H1 (cell line): ENCODE results near the gene ADAMTS17. TPM values are rescaled to one million over a fixed set of nuclear protein-coding genes. Genes with fewer than 3 reads are reported as not detected.

Experiments used
- CTCF ChIA-PET: fragments of 300-600 bp; sonication (Branson Sonifier 250); formaldehyde crosslinking; loops from one replicate; lab custom pipeline; 2021; ENCODE audit not compliant: partially characterized antibody; lab: Charles Lee
- POLR2A ChIA-PET: fragments of 300-600 bp; sonication (Branson Sonifier 250); formaldehyde crosslinking; loops from one replicate; lab custom pipeline; 2021; ENCODE audit warnings: inconsistent platforms; ENCODE audit not compliant: partially characterized antibody; lab: Charles Lee
- DNase-seq, 2 experiments: peaks; one replicate each; pipeline versions ENCODE4 v3.0.0 to v3.0.0-alpha.2; 2010 to 2022; ENCODE audit warnings: low spot score in 2 of 2, low read depth in 1 of 2, mixed read lengths in 1 of 2
- FAIRE-seq: peaks from 2 replicates; lab custom pipeline; 2011; peaks lifted over from hg19 to GRCh38; lab: Jason Lieb, UNC
- H2AFZ ChIP-seq: 2 replicates; pipeline ENCODE4 v1.8.1; 2012; ENCODE audit warnings: low read length, inconsistent platforms
- H2AK5ac ChIP-seq: 2 replicates; pipeline ENCODE4 v1.6.1; 2013; ENCODE audit warnings: low read depth, low read length
- H2BK120ac ChIP-seq: replicated peaks from 2 replicates; pipeline ENCODE3; 2013; ENCODE audit warnings: low read depth, low read length, inconsistent platforms
- H2BK12ac ChIP-seq: 2 replicates; pipeline ENCODE4 v1.6.1; 2013; ENCODE audit warnings: low read depth, low read length
- H2BK15ac ChIP-seq: 2 replicates; pipeline ENCODE4 v1.6.1; 2013; ENCODE audit warnings: low read length
- H2BK20ac ChIP-seq: 2 replicates; pipeline ENCODE4 v1.6.1; 2013; ENCODE audit warnings: low read length
- H2BK5ac ChIP-seq: 2 replicates; pipeline ENCODE4 v1.6.1; 2013; ENCODE audit warnings: low read depth, low read length
- H3K14ac ChIP-seq: 2 replicates; pipeline ENCODE4 v1.6.1; 2013; ENCODE audit warnings: inconsistent platforms; ENCODE audit not compliant: insufficient read length
- H3K18ac ChIP-seq: 2 replicates; pipeline ENCODE4 v1.6.1; 2013; ENCODE audit warnings: low read length; ENCODE audit errors: extremely low read depth
- H3K23ac ChIP-seq: 2 replicates; pipeline ENCODE4 v1.6.1; 2013; ENCODE audit warnings: inconsistent platforms; ENCODE audit not compliant: insufficient read length
- H3K23me2 ChIP-seq: 2 replicates; pipeline ENCODE4 v1.6.1; 2013; ENCODE audit warnings: low read depth, low read length
- H3K27ac ChIP-seq: 2 replicates; pipeline ENCODE4 v1.6.1; 2011; ENCODE audit warnings: low read depth, low read length, inconsistent platforms
- H3K27me3 ChIP-seq, 4 experiments: replicated peaks in 1 of 4; 1 replicate in 1 of 4; 2 replicates in 3 of 4; pipeline versions ENCODE4 v1.6.1 to v1.8.1; 2011 to 2013; ENCODE audit warnings: low read length in 3 of 4, mild to moderate bottlenecking in 3 of 4, inconsistent platforms in 2 of 4, mixed read lengths in 2 of 4, moderate library complexity in 1 of 4; ENCODE audit not compliant: control insufficient read depth in 3 of 4, insufficient read depth in 3 of 4; ENCODE audit errors: extremely low read depth in 1 of 4
- H3K36me3 ChIP-seq, 4 experiments: 2 replicates each; pipeline versions ENCODE4 v1.6.1 to v1.8.1; 2011 to 2013; ENCODE audit warnings: mild to moderate bottlenecking in 4 of 4, low read length in 3 of 4, moderate library complexity in 2 of 4, control low read depth in 1 of 4, inconsistent platforms in 1 of 4; ENCODE audit not compliant: insufficient read depth in 4 of 4, control insufficient read depth in 2 of 4
- H3K4ac ChIP-seq: replicated peaks from 2 replicates; pipeline ENCODE3; 2013; ENCODE audit warnings: low read length, low read depth, mixed read lengths, inconsistent platforms; ENCODE audit not compliant: insufficient read length
- H3K4me1 ChIP-seq, 4 experiments: replicated peaks in 1 of 4; 1 replicate in 1 of 4; 2 replicates in 3 of 4; pipeline versions ENCODE4 v1.6.1 to v1.8.1; 2011 to 2013; ENCODE audit warnings: low read length in 3 of 4, inconsistent platforms in 2 of 4, mixed read lengths in 1 of 4; ENCODE audit not compliant: insufficient read depth in 4 of 4, control insufficient read depth in 3 of 4
- H3K4me2 ChIP-seq, 2 experiments: 2 replicates each; pipeline versions ENCODE4 v1.6.1 to v1.8.1; 2011 to 2013; ENCODE audit warnings: low read depth in 2 of 2, low read length in 2 of 2, control low read depth in 1 of 2, inconsistent platforms in 1 of 2, mild to moderate bottlenecking in 1 of 2; ENCODE audit not compliant: insufficient read depth in 1 of 2
- H3K4me3 ChIP-seq, 4 experiments: fragments of 200-600, 300-600 bp in 1 of 4; sonication (generic), shearing (Covaris generic), sonication (Bioruptor Twin) in 1 of 4; 2 replicates each; pipeline versions ENCODE4 v1.5.1 to v1.8.1; 2011 to 2016; ENCODE audit warnings: low read length in 4 of 4, low read depth in 3 of 4, control low read depth in 2 of 4, inconsistent platforms in 2 of 4, mild to moderate bottlenecking in 2 of 4, mixed read lengths in 1 of 4, moderate library complexity in 1 of 4; ENCODE audit not compliant: insufficient read depth in 2 of 4; ENCODE audit errors: extremely low read depth in 1 of 4
- H3K56ac ChIP-seq: replicated peaks from 2 replicates; pipeline ENCODE3; 2013; ENCODE audit warnings: low read depth, mild to moderate bottlenecking, mixed read lengths, low read length, inconsistent platforms; ENCODE audit not compliant: insufficient read length
- H3K79me1 ChIP-seq: 2 replicates; pipeline ENCODE4 v1.6.1; 2013; ENCODE audit warnings: low read depth, low read length, control low read depth
- H3K79me2 ChIP-seq, 2 experiments: 2 replicates each; pipeline versions ENCODE4 v1.6.1 to v1.8.1; 2012 to 2013; ENCODE audit warnings: low read length in 2 of 2, mild to moderate bottlenecking in 2 of 2, inconsistent platforms in 1 of 2; ENCODE audit not compliant: insufficient read depth in 2 of 2, control insufficient read depth in 1 of 2
- H3K9ac ChIP-seq, 4 experiments: replicated peaks in 1 of 4; 1 replicate in 1 of 4; 2 replicates in 3 of 4; pipeline versions ENCODE4 v1.6.1 to v1.8.1; 2011 to 2013; ENCODE audit warnings: low read depth in 3 of 4, low read length in 3 of 4, control low read depth in 2 of 4, mild to moderate bottlenecking in 2 of 4, moderate library complexity in 2 of 4, inconsistent platforms in 1 of 4; ENCODE audit errors: extremely low read depth in 1 of 4
- H3K9me3 ChIP-seq, 2 experiments: 2 replicates each; pipeline versions ENCODE4 v1.6.1 to v1.8.1; 2012 to 2013; ENCODE audit warnings: mild to moderate bottlenecking in 2 of 2, moderate library complexity in 2 of 2, control low read depth in 1 of 2, inconsistent platforms in 1 of 2, low read depth in 1 of 2, low read length in 1 of 2, mixed read lengths in 1 of 2; ENCODE audit not compliant: insufficient read depth in 2 of 2
- H4K20me1 ChIP-seq, 2 experiments: replicated peaks in 1 of 2; 2 replicates each; pipeline versions ENCODE3 to v1.8.1; 2011 to 2013; ENCODE audit warnings: inconsistent platforms in 2 of 2, low read length in 2 of 2, mild to moderate bottlenecking in 1 of 2; ENCODE audit not compliant: insufficient read depth in 2 of 2, control insufficient read depth in 1 of 2
- H4K5ac ChIP-seq: 2 replicates; pipeline ENCODE4 v1.6.1; 2013; ENCODE audit warnings: low read length, low read depth, mixed read lengths, inconsistent platforms; ENCODE audit not compliant: insufficient read length
- H4K8ac ChIP-seq: 2 replicates; pipeline ENCODE4 v1.8.0; 2013; ENCODE audit warnings: mild to moderate bottlenecking, moderate library complexity, low read length, inconsistent platforms; ENCODE audit not compliant: insufficient read depth; ENCODE audit errors: extremely low read depth
- H4K91ac ChIP-seq: replicated peaks from 2 replicates; pipeline ENCODE3; 2013; ENCODE audit warnings: low read length, mixed read lengths, inconsistent platforms; ENCODE audit not compliant: insufficient read length
- ASH2L ChIP-seq: fragments of 200-600, 300-600 bp; sonication (generic); IDR thresholded peaks from one replicate; pipeline ENCODE4 v1.7.1; 2017; ENCODE audit warnings: low read length
- BCL11A ChIP-seq, 2 experiments: IDR thresholded peaks; one replicate each; pipeline ENCODE4 v1.6.1; 2011; ENCODE audit warnings: low read depth in 2 of 2, low read length in 2 of 2, mild to moderate bottlenecking in 2 of 2
- RAD21 ChIP-seq, 2 experiments: IDR thresholded peaks in 1 of 2; conservative IDR thresholded peaks in 1 of 2; 2 replicates each; pipeline ENCODE4 v1.6.1; 2011; ENCODE audit warnings: low read depth in 2 of 2, low read length in 2 of 2, improper control_type of control experiment in 1 of 2, inconsistent platforms in 1 of 2, mild to moderate bottlenecking in 1 of 2, moderate library complexity in 1 of 2
- SP2 ChIP-seq: IDR thresholded peaks from 2 replicates; pipeline ENCODE4 v1.6.1; 2012; ENCODE audit warnings: mild to moderate bottlenecking, low read length, inconsistent platforms
- SRF ChIP-seq: IDR thresholded peaks from 2 replicates; pipeline ENCODE4 v1.6.1; 2011; ENCODE audit warnings: mild to moderate bottlenecking, low read depth, low read length, moderate library complexity
- TAF7 ChIP-seq: optimal IDR thresholded peaks from 2 replicates; pipeline ENCODE3; 2011; ENCODE audit warnings: low read depth, mild to moderate bottlenecking, inconsistent platforms, low read length, moderate library complexity, borderline replicate concordance
- TEAD4 ChIP-seq: IDR thresholded peaks from 2 replicates; pipeline ENCODE4 v1.6.1; 2012; ENCODE audit warnings: low read depth, low read length, inconsistent platforms, mixed read lengths
- WGBS, 2 experiments: shearing (Covaris generic) in 1 of 2; methylation state at CpG; one replicate each; pipeline versions ENCODE4 v1.1.6 to v1.1.7; 2013 to 2015; ENCODE audit warnings: low lambda C conversion rate in 2 of 2, mixed read lengths in 2 of 2, inconsistent platforms in 1 of 2, low coverage in 1 of 2, missing lambda C conversion rate in 1 of 2; ENCODE audit not compliant: insufficient replicate concordance in 2 of 2, insufficient coverage in 1 of 2, insufficient read length in 1 of 2; ENCODE audit errors: extremely low coverage in 1 of 2, missing lambda C conversion rate in 1 of 2; 5-methylcytosine and 5-hydroxymethylcytosine counted together
- polyA plus RNA-seq, 7 experiments: library from polyadenylated mRNA; depleted of rRNA in 3 of 7; stranded (reverse) in 5 of 7; unstranded in 2 of 7; fragments of >200 nt in 5 of 7; fragments of 200-250 nt in 2 of 7; gene quantifications; 1 replicate in 5 of 7; 2 replicates in 1 of 7; 4 replicates in 1 of 7; pipeline versions ENCODE4 v1.2.1 to v1.2.3, GENCODE V29; 2011 to 2013; ENCODE audit warnings: missing spikeins in 2 of 7, mixed read lengths in 2 of 7
- total RNA-seq: library from RNA; stranded (reverse); fragmentation: NEBNext Ultra II Directional; extraction: Animal tissue kit (Norgen Biotek cat#: 25700); gene quantifications from 2 replicates; pipeline ENCODE4 v1.2.1, GENCODE V29; 2021

ADAMTS17 gene
- total and polyA plus RNA-seq, 2 of the 8 experiments (the other 6 are each of a cell fraction or from before 2014, with no cell fraction given), result 0.51 to 1.7 TPM

DNA sequence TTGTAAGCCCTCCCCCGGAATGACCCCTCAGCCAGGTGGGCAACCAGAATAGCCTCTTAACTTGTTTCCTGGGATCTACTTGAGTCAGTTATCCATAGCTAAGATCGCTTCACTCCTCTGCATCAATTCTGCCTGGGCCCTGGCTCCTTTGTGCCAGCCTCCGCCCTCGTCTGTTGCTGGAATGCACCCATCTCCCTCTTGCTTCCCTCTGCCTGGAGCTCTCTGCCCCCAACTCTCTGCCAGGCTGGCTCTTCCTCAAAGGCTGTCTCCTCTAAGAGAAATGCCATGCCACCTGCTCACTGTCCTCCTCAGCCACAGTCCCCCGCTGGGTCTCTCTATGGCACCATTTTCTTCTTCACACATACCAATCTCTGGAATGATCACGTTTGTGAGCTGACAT, 240.8 kb downstream of the ADAMTS17 start:
- DNase-seq, result no peak
- H2BK120ac ChIP-seq, result no peak overlapping the region
- no peak overlapping the region for H3K18ac ChIP-seq
- H4K5ac ChIP-seq, result no peak overlapping the region
- FAIRE-seq, result no peak
- no peak overlapping the region for H3K27ac ChIP-seq
- H2BK15ac ChIP-seq, result no peak overlapping the region
- no peak overlapping the region for H2BK5ac ChIP-seq
- H3K27me3 ChIP-seq, result no peaks in the 10 kb centered on the region
- H3K9ac ChIP-seq, result no peak overlapping the region
- H3K79me1 ChIP-seq, result no peaks in the 10 kb centered on the region
- CTCF ChIA-PET, result interaction anchor here (0.5 to 2.2 kb wide), 3 partner anchors 11 to 238 kb away, joined by 3 to 9 read pairs (median 3); no protein-coding TSS in a partner anchor
- no peak overlapping the region for H2BK20ac ChIP-seq
- no peak overlapping the region for H3K4ac ChIP-seq
- POLR2A ChIA-PET, result no interaction called here
- no peak for TF ChIP-seq ASH2L
- TF ChIP-seq TEAD4, result no peak
- no peak for TF ChIP-seq RAD21 (IDR thresholded peaks at IDR 0.05 in 1 of 2, conservative IDR thresholded peaks at IDR 0.05 in 1 of 2; ENCODE audit: low read depth in 2 of 2, low read length in 2 of 2)
- TF ChIP-seq SRF, result no peak
- TF ChIP-seq SP2, result no peak
- no peak for TF ChIP-seq TAF7
- TF ChIP-seq BCL11A (IDR thresholded peaks at IDR 0.05; ENCODE audit: low read depth in 2 of 2, low read length in 2 of 2), result no peak
- TF ChIP-seq, all 59 proteins: peak for 0
- Histone ChIP-seq H3K23me2 (no peaks in the 10 kb centered on the region), H2AFZ (no peak overlapping the region), H3K56ac (no peak overlapping the region), H4K20me1 (no peaks in the 10 kb centered on the region), H3K23ac (no peak overlapping the region), H2AK5ac (no peak overlapping the region), H3K4me3 (no peak overlapping the region), H3K79me2 (no peaks in the 10 kb centered on the region), H2BK12ac (no peak overlapping the region), H3K4me2 (no peak overlapping the region), H4K91ac (no peak overlapping the region), H3K4me1 (no peaks in the 10 kb centered on the region), H3K36me3 (no peaks in the 10 kb centered on the region), H3K9me3 (no peaks in the 10 kb centered on the region; a peak in 1 of 4 replicates), H4K8ac (no peak overlapping the region), H3K14ac (no peak overlapping the region)
- 96% methylated on average over 6 of the region's 6 CpGs; no CpG with 5 or more reads in 1 of the 2 experiments for WGBS, 2 experiments
